H9 (cell line): ENCODE data around the gene GRK3. TPM values are rescaled to one million over a fixed set of nuclear protein-coding genes. Genes with fewer than 3 reads are reported as not detected.
"Not testable (repeated sequence)": the region's sequence is repeated elsewhere in the genome, so short reads cannot be mapped to it uniquely, and the experiment has no call there.

Experiments used
- DNase-seq: peaks from one replicate; pipeline ENCODE4 v3.0.0-alpha.2; 2017
- H2AFZ ChIP-seq: one replicate; pipeline ENCODE4 v1.6.1; 2013; ENCODE audit warnings: mild to moderate bottlenecking, low read length, control low read depth, moderate library complexity
- H2AK5ac ChIP-seq: 2 replicates; pipeline ENCODE4 v1.6.1; 2013; ENCODE audit warnings: low read length, control low read depth, mixed read lengths; ENCODE audit not compliant: insufficient read length
- H2BK120ac ChIP-seq: one replicate; pipeline ENCODE4 v1.6.1; 2013; ENCODE audit warnings: low read depth, mild to moderate bottlenecking, low read length, control low read depth, inconsistent platforms; ENCODE audit not compliant: poor library complexity, severe bottlenecking
- H2BK12ac ChIP-seq: 2 replicates; pipeline ENCODE4 v1.6.1; 2013; ENCODE audit warnings: low read length, control low read depth, mixed read lengths, low read depth; ENCODE audit not compliant: insufficient read length
- H2BK15ac ChIP-seq: 2 replicates; pipeline ENCODE4 v1.6.1; 2013; ENCODE audit warnings: low read depth, low read length, control low read depth
- H2BK20ac ChIP-seq: one replicate; pipeline ENCODE4 v1.6.1; 2013; ENCODE audit warnings: low read depth, mild to moderate bottlenecking, low read length, control low read depth, inconsistent platforms; ENCODE audit not compliant: poor library complexity, severe bottlenecking
- H2BK5ac ChIP-seq: 2 replicates; pipeline ENCODE4 v1.6.1; 2013; ENCODE audit warnings: low read length, control low read depth, mixed read lengths; ENCODE audit not compliant: insufficient read length
- H3K14ac ChIP-seq: 2 replicates; pipeline ENCODE4 v1.6.1; 2013; ENCODE audit warnings: low read length, control low read depth; ENCODE audit not compliant: insufficient read depth
- H3K18ac ChIP-seq: 2 replicates; pipeline ENCODE4 v1.6.1; 2013; ENCODE audit warnings: low read depth, mild to moderate bottlenecking, mixed read lengths, low read length, control low read depth; ENCODE audit not compliant: insufficient read length
- H3K23ac ChIP-seq: 2 replicates; pipeline ENCODE4 v1.6.1; 2013; ENCODE audit warnings: low read length, control low read depth, mixed read lengths, low read depth; ENCODE audit not compliant: insufficient read length
- H3K23me2 ChIP-seq: 2 replicates; pipeline ENCODE4 v1.6.1; 2013; ENCODE audit warnings: low read depth, mild to moderate bottlenecking, mixed read lengths, low read length, control low read depth; ENCODE audit not compliant: insufficient read length, poor library complexity, severe bottlenecking
- H3K27ac ChIP-seq: 2 replicates; pipeline ENCODE4 v1.5.1; 2013; ENCODE audit warnings: low read length, control low read depth, mixed read lengths, low read depth; ENCODE audit not compliant: insufficient read length
- H3K27me3 ChIP-seq: 2 replicates; pipeline ENCODE4 v1.6.1; 2013; ENCODE audit warnings: low read length, control low read depth, inconsistent platforms; ENCODE audit not compliant: insufficient read depth
- H3K4ac ChIP-seq: 2 replicates; pipeline ENCODE4 v1.6.1; 2013; ENCODE audit warnings: low read depth, mild to moderate bottlenecking, control low read depth, inconsistent platforms, low read length, moderate library complexity
- H3K4me1 ChIP-seq: 2 replicates; pipeline ENCODE4 v1.6.1; 2013; ENCODE audit warnings: low read length, control low read depth, inconsistent platforms; ENCODE audit not compliant: insufficient read depth
- H3K4me2 ChIP-seq: 2 replicates; pipeline ENCODE4 v1.6.1; 2013; ENCODE audit warnings: low read length, control low read depth, mixed read lengths; ENCODE audit not compliant: insufficient read length, insufficient read depth
- H3K56ac ChIP-seq: 2 replicates; pipeline ENCODE4 v1.6.1; 2013; ENCODE audit warnings: low read depth, mild to moderate bottlenecking, mixed read lengths, low read length, control low read depth; ENCODE audit not compliant: insufficient read length
- H3K79me1 ChIP-seq: 2 replicates; pipeline ENCODE4 v1.6.1; 2013; ENCODE audit warnings: low read depth, mild to moderate bottlenecking, moderate library complexity, low read length, control low read depth, inconsistent platforms; ENCODE audit not compliant: insufficient read depth, poor library complexity, severe bottlenecking
- H3K79me2 ChIP-seq: 2 replicates; pipeline ENCODE4 v1.6.1; 2013; ENCODE audit warnings: low read length, control low read depth, inconsistent platforms; ENCODE audit not compliant: insufficient read depth
- H3K9ac ChIP-seq: 2 replicates; pipeline ENCODE4 v1.6.1; 2013; ENCODE audit warnings: low read length, control low read depth, mixed read lengths; ENCODE audit not compliant: insufficient read length; ENCODE audit errors: extremely low read depth
- H3K9me3 ChIP-seq: one replicate; pipeline ENCODE4 v1.6.1; 2013; ENCODE audit warnings: low read depth, low read length, inconsistent platforms; ENCODE audit not compliant: control insufficient read depth
- H3T11ph ChIP-seq: one replicate; pipeline ENCODE4 v1.6.1; 2013; ENCODE audit warnings: mild to moderate bottlenecking, low read length, control low read depth, inconsistent platforms
- H4K20me1 ChIP-seq: one replicate; pipeline ENCODE4 v1.6.1; 2013; ENCODE audit not compliant: control insufficient read depth, insufficient read length, insufficient read depth
- H4K5ac ChIP-seq: 2 replicates; pipeline ENCODE4 v1.6.1; 2013; ENCODE audit warnings: low read depth, mild to moderate bottlenecking, mixed read lengths, low read length, control low read depth; ENCODE audit not compliant: insufficient read length
- H4K8ac ChIP-seq: replicated peaks from 2 replicates; pipeline ENCODE4 v1.6.1; 2013; ENCODE audit warnings: low read length, control low read depth, mixed read lengths, low read depth; ENCODE audit not compliant: insufficient read length
- H4K91ac ChIP-seq: 2 replicates; pipeline ENCODE4 v1.6.1; 2013; ENCODE audit warnings: low read depth, mild to moderate bottlenecking, moderate library complexity, mixed read lengths, low read length, control low read depth; ENCODE audit not compliant: insufficient read length
- H3K27ac Mint-ChIP-seq, 3 experiments: 2 replicates in 2 of 3; 3 replicates in 1 of 3; pipeline ENCODE4 v1.8.0; 2020 to 2021; ENCODE audit warnings: mixed read lengths in 3 of 3, mild to moderate bottlenecking in 1 of 3, moderate library complexity in 1 of 3
- H3K27me3 Mint-ChIP-seq: 2 replicates; pipeline ENCODE4 v1.8.0; 2021; ENCODE audit warnings: low read depth, mild to moderate bottlenecking, moderate library complexity, mixed read lengths
- H3K36me3 Mint-ChIP-seq, 3 experiments: 2 replicates in 2 of 3; 3 replicates in 1 of 3; pipeline ENCODE4 v1.8.0; 2020 to 2021; ENCODE audit warnings: low read depth in 3 of 3, mixed read lengths in 3 of 3; ENCODE audit not compliant: insufficient read depth in 1 of 3
- H3K4me1 Mint-ChIP-seq, 2 experiments: 2 replicates each; pipeline ENCODE4 v1.8.0; 2020; ENCODE audit warnings: mixed read lengths in 2 of 2
- H3K4me3 Mint-ChIP-seq, 2 experiments: 2 replicates in 1 of 2; 3 replicates in 1 of 2; pipeline ENCODE4 v1.8.0; 2020 to 2021; ENCODE audit warnings: mild to moderate bottlenecking in 2 of 2, mixed read lengths in 2 of 2, moderate library complexity in 1 of 2
- H3K9me3 Mint-ChIP-seq, 2 experiments: 2 replicates in 1 of 2; 3 replicates in 1 of 2; pipeline ENCODE4 v1.8.0; 2020; ENCODE audit warnings: mild to moderate bottlenecking in 2 of 2, mixed read lengths in 2 of 2, moderate library complexity in 1 of 2
- WGBS: extraction: QIAGEN DNeasy Blood & Tissue Kit; methylation state at CpG from one replicate; pipeline ENCODE4 v1.1.7; 2013; ENCODE audit warnings: missing lambda C conversion rate, low lambda C conversion rate, mixed read lengths; ENCODE audit not compliant: insufficient read length; ENCODE audit errors: extremely low coverage; 5-methylcytosine and 5-hydroxymethylcytosine counted together
- total RNA-seq: library from RNA; stranded (reverse); gene quantifications from 2 replicates; pipeline ENCODE4 v1.2.1, GENCODE V29; 2021

GRK3 gene
- total RNA-seq, 1 experiment from 2014 or later: 23.9 TPM

- H4K20me1 ChIP-seq, H3K56ac ChIP-seq, H3K9ac ChIP-seq, H4K8ac ChIP-seq, H3K79me2 ChIP-seq, H3K4me3 Mint-ChIP-seq, H2BK5ac ChIP-seq, H4K91ac ChIP-seq, H2BK15ac ChIP-seq, H3K27ac ChIP-seq, H3K36me3 Mint-ChIP-seq, H3K9me3 Mint-ChIP-seq, H2AFZ ChIP-seq, H3K23ac ChIP-seq, DNase-seq, H2BK20ac ChIP-seq, H2BK120ac ChIP-seq, H3K4ac ChIP-seq, H3K18ac ChIP-seq, H2AK5ac ChIP-seq, H3K4me2 ChIP-seq, H3T11ph ChIP-seq, H3K4me1 ChIP-seq, H3K79me1 ChIP-seq, H3K14ac ChIP-seq, H3K9me3 ChIP-seq, H3K27me3 ChIP-seq, H4K5ac ChIP-seq, H2BK12ac ChIP-seq, H3K27ac Mint-ChIP-seq: not testable (repeated sequence)
- no CpG with 5 or more reads among the region's 3 CpGs for WGBS
- Mint-ChIP-seq H3K27me3 (peaks cover 45% of the 10 kb centered on the region), H3K4me1 (peaks cover 24 to 28% of the 10 kb centered on the region in 2 experiments)
- H3K23me2 ChIP-seq: peaks cover 15% of the 10 kb centered on the region
These were observed 3.3 kb upstream of the GRK3 start for GRCh38 chr22:25561182-25561581.

- not testable (repeated sequence) for H3K18ac ChIP-seq, H3K36me3 Mint-ChIP-seq, H4K20me1 ChIP-seq, H3K14ac ChIP-seq, DNase-seq, H3K4me1 ChIP-seq, H3K4ac ChIP-seq, H2AFZ ChIP-seq, H3K27ac Mint-ChIP-seq, H3K4me2 ChIP-seq, H4K5ac ChIP-seq, H2BK15ac ChIP-seq, H2BK120ac ChIP-seq, H3T11ph ChIP-seq, H4K91ac ChIP-seq, H3K27me3 ChIP-seq, H2BK5ac ChIP-seq, H2BK12ac ChIP-seq, H3K9me3 Mint-ChIP-seq, H2AK5ac ChIP-seq, H3K23ac ChIP-seq, H3K79me2 ChIP-seq, H4K8ac ChIP-seq, H3K27ac ChIP-seq, H3K56ac ChIP-seq, H3K4me3 Mint-ChIP-seq, H3K9ac ChIP-seq, H3K9me3 ChIP-seq, H3K79me1 ChIP-seq, H2BK20ac ChIP-seq
- H3K23me2 ChIP-seq: peaks cover 15% of the 10 kb centered on the region
- H3K27me3 Mint-ChIP-seq: peaks cover 45% of the 10 kb centered on the region
- peaks cover 28 to 32% of the 10 kb centered on the region in 2 experiments for H3K4me1 Mint-ChIP-seq
- WGBS: no CpG with 5 or more reads among the region's 1 CpG
These were observed 2.5 kb upstream of the GRK3 start for GRCh38 chr22:25561927-25562326.
